Measurements from ENCODE around the gene MAGEA2. TPM values are rescaled to one million over a fixed set of nuclear protein-coding genes. Genes with fewer than 3 reads are reported as not detected.

The MAGEA2 gene
- total and polyA plus RNA-seq, 8 donors: not detected

Other genes starting within 250 kb of the MAGEA2 start
- gene GABRQ, start 115.9 kb downstream of the MAGEA2 start, total RNA-seq: under 1 TPM in 1 of 5 donors, not detected in 4; 0.18 TPM
- under 1 TPM in 1 of 3 donors, not detected in 2; 0.05 TPM for gene GABRQ, start 115.9 kb downstream of the MAGEA2 start, polyA plus RNA-seq
- gene MAGEA3, start 55.0 kb downstream of the MAGEA2 start, total RNA-seq: not detected
- not detected for gene MAGEA3, start 55.0 kb downstream of the MAGEA2 start, polyA plus RNA-seq
- not detected for gene CSAG2, start 44.6 kb downstream of the MAGEA2 start, total RNA-seq
- not detected for gene CSAG2, start 44.6 kb downstream of the MAGEA2 start, polyA plus RNA-seq
- not detected for gene MAGEA2B, start 39.2 kb downstream of the MAGEA2 start, total RNA-seq
- gene MAGEA2B, start 39.2 kb downstream of the MAGEA2 start, polyA plus RNA-seq: not detected
- not detected for gene CSAG1, start 20.1 kb downstream of the MAGEA2 start, total RNA-seq
- gene CSAG1, start 20.1 kb downstream of the MAGEA2 start, polyA plus RNA-seq: not detected
- gene MAGEA12, start 20.1 kb downstream of the MAGEA2 start, total RNA-seq: not detected
- gene MAGEA12, start 20.1 kb downstream of the MAGEA2 start, polyA plus RNA-seq: not detected
- gene CSAG3, start 5.4 kb upstream of the MAGEA2 start, total RNA-seq: not detected
- not detected for gene CSAG3, start 5.4 kb upstream of the MAGEA2 start, polyA plus RNA-seq
- gene MAGEA6, start 15.8 kb upstream of the MAGEA2 start, total RNA-seq: not detected
- gene MAGEA6, start 15.8 kb upstream of the MAGEA2 start, polyA plus RNA-seq: not detected
- gene CETN2, start 76.9 kb upstream of the MAGEA2 start, total RNA-seq: 10 to 100 TPM in 4 of 5 donors, 1 to 10 TPM in 1; 10.0 to 45.5 (median 29.0) TPM
- gene CETN2, start 76.9 kb upstream of the MAGEA2 start, polyA plus RNA-seq: 10 to 100 TPM; 29.0 to 33.1 (median 32.4) TPM
- 10 to 100 TPM in 1 of 5 donors, 1 to 10 TPM in 2, under 1 TPM in 2; 0.58 to 45.5 (median 6.8) TPM for gene NSDHL, start 77.2 kb upstream of the MAGEA2 start, total RNA-seq
- gene NSDHL, start 77.2 kb upstream of the MAGEA2 start, polyA plus RNA-seq: 10 to 100 TPM in 2 of 3 donors, 1 to 10 TPM in 1; 9.5 to 28.3 (median 15.6) TPM
- gene ZNF185, start 144.2 kb upstream of the MAGEA2 start, total RNA-seq: 1 to 10 TPM; 1.2 to 6.5 (median 4.5) TPM
- 10 to 100 TPM in 1 of 3 donors, 1 to 10 TPM in 2; 4.4 to 48.2 (median 4.6) TPM for gene ZNF185, start 144.2 kb upstream of the MAGEA2 start, polyA plus RNA-seq
- not detected for gene PNMA5, start 240.3 kb upstream of the MAGEA2 start, total RNA-seq
- gene PNMA5, start 240.3 kb upstream of the MAGEA2 start, polyA plus RNA-seq: under 1 TPM in 1 of 3 donors, not detected in 2; 0.05 TPM

All from stomach (tissue), 8 donors.